H9 (cell line): ENCODE measurements around the gene KRTAP4-1. TPM values are rescaled to one million over a fixed set of nuclear protein-coding genes. Genes with fewer than 3 reads are reported as not detected.
"Not testable (repeated sequence)": the region's sequence is repeated elsewhere in the genome, so short reads cannot be mapped to it uniquely, and the experiment has no call there.

Source experiments
- DNase-seq: peaks from one replicate; pipeline ENCODE4 v3.0.0-alpha.2; 2017
- H2AFZ ChIP-seq: one replicate; pipeline ENCODE4 v1.6.1; 2013; ENCODE audit warnings: mild to moderate bottlenecking, low read length, control low read depth, moderate library complexity
- H2AK5ac ChIP-seq: 2 replicates; pipeline ENCODE4 v1.6.1; 2013; ENCODE audit warnings: low read length, control low read depth, mixed read lengths; ENCODE audit not compliant: insufficient read length
- H2BK120ac ChIP-seq: one replicate; pipeline ENCODE4 v1.6.1; 2013; ENCODE audit warnings: low read depth, mild to moderate bottlenecking, low read length, control low read depth, inconsistent platforms; ENCODE audit not compliant: poor library complexity, severe bottlenecking
- H2BK12ac ChIP-seq: 2 replicates; pipeline ENCODE4 v1.6.1; 2013; ENCODE audit warnings: low read length, control low read depth, mixed read lengths, low read depth; ENCODE audit not compliant: insufficient read length
- H2BK15ac ChIP-seq: 2 replicates; pipeline ENCODE4 v1.6.1; 2013; ENCODE audit warnings: low read depth, low read length, control low read depth
- H2BK20ac ChIP-seq: one replicate; pipeline ENCODE4 v1.6.1; 2013; ENCODE audit warnings: low read depth, mild to moderate bottlenecking, low read length, control low read depth, inconsistent platforms; ENCODE audit not compliant: poor library complexity, severe bottlenecking
- H2BK5ac ChIP-seq: 2 replicates; pipeline ENCODE4 v1.6.1; 2013; ENCODE audit warnings: low read length, control low read depth, mixed read lengths; ENCODE audit not compliant: insufficient read length
- H3K14ac ChIP-seq: 2 replicates; pipeline ENCODE4 v1.6.1; 2013; ENCODE audit warnings: low read length, control low read depth; ENCODE audit not compliant: insufficient read depth
- H3K18ac ChIP-seq: 2 replicates; pipeline ENCODE4 v1.6.1; 2013; ENCODE audit warnings: low read depth, mild to moderate bottlenecking, mixed read lengths, low read length, control low read depth; ENCODE audit not compliant: insufficient read length
- H3K23ac ChIP-seq: 2 replicates; pipeline ENCODE4 v1.6.1; 2013; ENCODE audit warnings: low read length, control low read depth, mixed read lengths, low read depth; ENCODE audit not compliant: insufficient read length
- H3K23me2 ChIP-seq: 2 replicates; pipeline ENCODE4 v1.6.1; 2013; ENCODE audit warnings: low read depth, mild to moderate bottlenecking, mixed read lengths, low read length, control low read depth; ENCODE audit not compliant: insufficient read length, poor library complexity, severe bottlenecking
- H3K27ac ChIP-seq: 2 replicates; pipeline ENCODE4 v1.5.1; 2013; ENCODE audit warnings: low read length, control low read depth, mixed read lengths, low read depth; ENCODE audit not compliant: insufficient read length
- H3K27me3 ChIP-seq: 2 replicates; pipeline ENCODE4 v1.6.1; 2013; ENCODE audit warnings: low read length, control low read depth, inconsistent platforms; ENCODE audit not compliant: insufficient read depth
- H3K4ac ChIP-seq: 2 replicates; pipeline ENCODE4 v1.6.1; 2013; ENCODE audit warnings: low read depth, mild to moderate bottlenecking, control low read depth, inconsistent platforms, low read length, moderate library complexity
- H3K4me1 ChIP-seq: 2 replicates; pipeline ENCODE4 v1.6.1; 2013; ENCODE audit warnings: low read length, control low read depth, inconsistent platforms; ENCODE audit not compliant: insufficient read depth
- H3K4me2 ChIP-seq: 2 replicates; pipeline ENCODE4 v1.6.1; 2013; ENCODE audit warnings: low read length, control low read depth, mixed read lengths; ENCODE audit not compliant: insufficient read length, insufficient read depth
- H3K56ac ChIP-seq: 2 replicates; pipeline ENCODE4 v1.6.1; 2013; ENCODE audit warnings: low read depth, mild to moderate bottlenecking, mixed read lengths, low read length, control low read depth; ENCODE audit not compliant: insufficient read length
- H3K79me1 ChIP-seq: 2 replicates; pipeline ENCODE4 v1.6.1; 2013; ENCODE audit warnings: low read depth, mild to moderate bottlenecking, moderate library complexity, low read length, control low read depth, inconsistent platforms; ENCODE audit not compliant: insufficient read depth, poor library complexity, severe bottlenecking
- H3K79me2 ChIP-seq: 2 replicates; pipeline ENCODE4 v1.6.1; 2013; ENCODE audit warnings: low read length, control low read depth, inconsistent platforms; ENCODE audit not compliant: insufficient read depth
- H3K9ac ChIP-seq: 2 replicates; pipeline ENCODE4 v1.6.1; 2013; ENCODE audit warnings: low read length, control low read depth, mixed read lengths; ENCODE audit not compliant: insufficient read length; ENCODE audit errors: extremely low read depth
- H3K9me3 ChIP-seq: one replicate; pipeline ENCODE4 v1.6.1; 2013; ENCODE audit warnings: low read depth, low read length, inconsistent platforms; ENCODE audit not compliant: control insufficient read depth
- H3T11ph ChIP-seq: one replicate; pipeline ENCODE4 v1.6.1; 2013; ENCODE audit warnings: mild to moderate bottlenecking, low read length, control low read depth, inconsistent platforms
- H4K20me1 ChIP-seq: one replicate; pipeline ENCODE4 v1.6.1; 2013; ENCODE audit not compliant: control insufficient read depth, insufficient read length, insufficient read depth
- H4K5ac ChIP-seq: 2 replicates; pipeline ENCODE4 v1.6.1; 2013; ENCODE audit warnings: low read depth, mild to moderate bottlenecking, mixed read lengths, low read length, control low read depth; ENCODE audit not compliant: insufficient read length
- H4K8ac ChIP-seq: replicated peaks from 2 replicates; pipeline ENCODE4 v1.6.1; 2013; ENCODE audit warnings: low read length, control low read depth, mixed read lengths, low read depth; ENCODE audit not compliant: insufficient read length
- H4K91ac ChIP-seq: 2 replicates; pipeline ENCODE4 v1.6.1; 2013; ENCODE audit warnings: low read depth, mild to moderate bottlenecking, moderate library complexity, mixed read lengths, low read length, control low read depth; ENCODE audit not compliant: insufficient read length
- H3K27ac Mint-ChIP-seq, 3 experiments: 2 replicates in 2 of 3; 3 replicates in 1 of 3; pipeline ENCODE4 v1.8.0; 2020 to 2021; ENCODE audit warnings: mixed read lengths in 3 of 3, mild to moderate bottlenecking in 1 of 3, moderate library complexity in 1 of 3
- H3K27me3 Mint-ChIP-seq: 2 replicates; pipeline ENCODE4 v1.8.0; 2021; ENCODE audit warnings: low read depth, mild to moderate bottlenecking, moderate library complexity, mixed read lengths
- H3K36me3 Mint-ChIP-seq, 3 experiments: 2 replicates in 2 of 3; 3 replicates in 1 of 3; pipeline ENCODE4 v1.8.0; 2020 to 2021; ENCODE audit warnings: low read depth in 3 of 3, mixed read lengths in 3 of 3; ENCODE audit not compliant: insufficient read depth in 1 of 3
- H3K4me1 Mint-ChIP-seq, 2 experiments: 2 replicates each; pipeline ENCODE4 v1.8.0; 2020; ENCODE audit warnings: mixed read lengths in 2 of 2
- H3K4me3 Mint-ChIP-seq, 2 experiments: 2 replicates in 1 of 2; 3 replicates in 1 of 2; pipeline ENCODE4 v1.8.0; 2020 to 2021; ENCODE audit warnings: mild to moderate bottlenecking in 2 of 2, mixed read lengths in 2 of 2, moderate library complexity in 1 of 2
- H3K9me3 Mint-ChIP-seq, 2 experiments: 2 replicates in 1 of 2; 3 replicates in 1 of 2; pipeline ENCODE4 v1.8.0; 2020; ENCODE audit warnings: mild to moderate bottlenecking in 2 of 2, mixed read lengths in 2 of 2, moderate library complexity in 1 of 2
- CTCF ChIP-seq: fragments of 200-600 bp; sonication (generic); conservative IDR thresholded peaks from 3 replicates; pipeline ENCODE4 v1.8.0; 2021; ENCODE audit warnings: antibody characterized with exemption, mild to moderate bottlenecking
- WGBS: extraction: QIAGEN DNeasy Blood & Tissue Kit; methylation state at CpG from one replicate; pipeline ENCODE4 v1.1.7; 2013; ENCODE audit warnings: missing lambda C conversion rate, low lambda C conversion rate, mixed read lengths; ENCODE audit not compliant: insufficient read length; ENCODE audit errors: extremely low coverage; 5-methylcytosine and 5-hydroxymethylcytosine counted together
- total RNA-seq: library from RNA; stranded (reverse); gene quantifications from 2 replicates; pipeline ENCODE4 v1.2.1, GENCODE V29; 2021

The KRTAP4-1 gene
- total RNA-seq, 1 experiment from 2014 or later, result not detected

- H3K27me3 Mint-ChIP-seq, result peaks cover 2% of the 10 kb centered on the region
- H3K4me3 Mint-ChIP-seq, result no peak within 1 kb of the TSS
- DNase-seq, result no peak
- Histone ChIP-seq H3T11ph (no peak within 1 kb of the TSS), H2BK12ac (no peak within 1 kb of the TSS), H3K27ac (no peak within 1 kb of the TSS), H3K9ac (no peak within 1 kb of the TSS), H2AFZ (no peak within 1 kb of the TSS), H3K4me1 (no peaks in the 10 kb centered on the region), H3K79me1 (no peaks in the 10 kb centered on the region), H3K27me3 (no peaks in the 10 kb centered on the region), H3K23ac (no peak within 1 kb of the TSS), H2BK15ac (no peak within 1 kb of the TSS), H3K56ac (no peak within 1 kb of the TSS), H2BK120ac (no peak within 1 kb of the TSS), H3K9me3 (peaks cover 7% of the 10 kb centered on the region), H4K20me1 (no peaks in the 10 kb centered on the region), H4K5ac (no peak within 1 kb of the TSS), H4K8ac (no peak within 1 kb of the TSS), H2BK5ac (no peak within 1 kb of the TSS), H3K23me2 (no peaks in the 10 kb centered on the region), H3K14ac (no peak within 1 kb of the TSS), H3K4me2 (no peak within 1 kb of the TSS), H4K91ac (no peak within 1 kb of the TSS), H2BK20ac (no peak within 1 kb of the TSS), H2AK5ac (no peak within 1 kb of the TSS), H3K4ac (no peak within 1 kb of the TSS), H3K79me2 (no peaks in the 10 kb centered on the region), H3K18ac (no peak within 1 kb of the TSS)
- no peak for TF ChIP-seq CTCF
- peaks cover 31 to 42% of the 10 kb centered on the region in 2 experiments for H3K9me3 Mint-ChIP-seq
- no CpG with 5 or more reads among the region's 6 CpGs for WGBS
- no peaks in the 10 kb centered on the region for H3K4me1 Mint-ChIP-seq
- H3K27ac Mint-ChIP-seq, result no peak within 1 kb of the TSS
- H3K36me3 Mint-ChIP-seq, result peaks cover 14 to 39% (median 23%) of the 10 kb centered on the region in 3 experiments
Measured at GRCh38 chr17:41140360-41141131, 44.2 kb downstream of the KRTAP4-1 start, which contains the start of gene KRTAP4-6. Gene KRTAP4-6, minus strand, starts transcription at chr17:41140544. Its CDS starts 57 bp downstream, at chr17:41140487.

- WGBS, result no CpG with 5 or more reads among the region's 12 CpGs
- peaks cover 31 to 40% of the 10 kb centered on the region in 2 experiments for H3K9me3 Mint-ChIP-seq
- not testable (repeated sequence) for H3K27ac Mint-ChIP-seq
Measured at GRCh38 chr17:41139865-41140264, 44.8 kb downstream of the KRTAP4-1 start.

More at GRCh38 chr17:41139865-41140264, 44.8 kb downstream of the KRTAP4-1 start:
- not testable (repeated sequence) for H4K8ac ChIP-seq, H3K79me2 ChIP-seq, H3K9me3 ChIP-seq, H3K4me1 ChIP-seq, H2BK12ac ChIP-seq, H3K23ac ChIP-seq, H3K4me1 Mint-ChIP-seq, H3K4me3 Mint-ChIP-seq, H4K5ac ChIP-seq, H2BK15ac ChIP-seq, DNase-seq, H3K14ac ChIP-seq, H3K56ac ChIP-seq, H3T11ph ChIP-seq, H3K18ac ChIP-seq, H2BK120ac ChIP-seq, H2AFZ ChIP-seq, H4K91ac ChIP-seq, H3K27me3 Mint-ChIP-seq, H2BK20ac ChIP-seq, H3K27ac ChIP-seq, H3K79me1 ChIP-seq, H3K4me2 ChIP-seq, H3K23me2 ChIP-seq, H2AK5ac ChIP-seq, H2BK5ac ChIP-seq, H3K9ac ChIP-seq, H3K27me3 ChIP-seq, H3K4ac ChIP-seq, H4K20me1 ChIP-seq
- peaks cover 13 to 35% (median 23%) of the 10 kb centered on the region in 3 experiments for H3K36me3 Mint-ChIP-seq
